Activated CD4-positive, alpha-beta T cell treated with anti-CD3 and anti-CD28 coated beads, Interleukin-2, amount 50 U/mL, for 1 hour (primary cell): ENCODE measurements around the gene CDH12.

Experiments used
- DNase-seq: peaks from one replicate; pipeline ENCODE4 v3.0.0-alpha.2; 2020

The CDH12 gene

GRCh38 chr5:21807953-21808352, 1045.2 kb downstream of the CDH12 start:
- DNase-seq, result no peak

- DNase-seq, result no peak
Measured at GRCh38 chr5:21806943-21807342, 1046.2 kb downstream of the CDH12 start.

GRCh38 chr5:21806271-21806670, 1046.9 kb downstream of the CDH12 start:
- no peak for DNase-seq

- no peak for DNase-seq
Measured at GRCh38 chr5:21802869-21803490, 1050.2 kb downstream of the CDH12 start.

GRCh38 chr5:21802100-21802499, 1051.0 kb downstream of the CDH12 start:
- DNase-seq, result no peak

- DNase-seq, result no peak
Measured at GRCh38 chr5:21792748-21793147, 1060.4 kb downstream of the CDH12 start.

- DNase-seq, result no peak
Measured at GRCh38 chr5:21791304-21791703, 1061.8 kb downstream of the CDH12 start.

GRCh38 chr5:21784487-21784886, 1068.7 kb downstream of the CDH12 start:
- DNase-seq, result no peak

GRCh38 chr5:21783074-21783679, 1070.0 kb downstream of the CDH12 start:
- DNase-seq, result no peak

- no peak for DNase-seq
Measured at GRCh38 chr5:21776466-21776865, 1076.7 kb downstream of the CDH12 start.

- no peak for DNase-seq
Measured at GRCh38 chr5:21774801-21775200, 1078.3 kb downstream of the CDH12 start.

- DNase-seq, result no peak
Measured at GRCh38 chr5:21774281-21774680, 1078.9 kb downstream of the CDH12 start.

- DNase-seq, result no peak
Measured at GRCh38 chr5:21773456-21773855, 1079.7 kb downstream of the CDH12 start.

GRCh38 chr5:21765406-21765805, 1087.7 kb downstream of the CDH12 start:
- no peak for DNase-seq

GRCh38 chr5:21739096-21739495, 1114.0 kb downstream of the CDH12 start:
- no peak for DNase-seq

GRCh38 chr5:21723500-21723899, 1129.6 kb downstream of the CDH12 start:
- DNase-seq, result no peak

- no peak for DNase-seq
Measured at GRCh38 chr5:21711866-21712758, 1141.0 kb downstream of the CDH12 start.

GRCh38 chr5:21709770-21710169, 1143.4 kb downstream of the CDH12 start:
- DNase-seq, result no peak

- DNase-seq, result no peak
Measured at GRCh38 chr5:21704974-21705668, 1148.0 kb downstream of the CDH12 start.

GRCh38 chr5:21701317-21701716, 1151.8 kb downstream of the CDH12 start:
- no peak for DNase-seq
